Hepatocyte (in vitro differentiated cells): ENCODE results near the gene CEP152. TPM values are rescaled to one million over a fixed set of nuclear protein-coding genes. Genes with fewer than 3 reads are reported as not detected.

ENCODE experiments used
- DNase-seq: peaks from one replicate; pipeline ENCODE4 v3.0.0-alpha.2; 2016; ENCODE audit warnings: low spot score
- H2AFZ ChIP-seq: fragments of 200-600 bp; sonication (generic); 2 replicates; pipeline ENCODE4 v1.6.0; 2016; ENCODE audit warnings: antibody characterized with exemption, mild to moderate bottlenecking
- H3K27ac ChIP-seq: fragments of 200-600 bp; sonication (generic); 2 replicates; pipeline ENCODE4 v1.5.1; 2016; ENCODE audit warnings: mild to moderate bottlenecking
- H3K27me3 ChIP-seq: fragments of 200-600 bp; sonication (generic); 2 replicates; pipeline ENCODE4 v1.6.1; 2016
- H3K36me3 ChIP-seq: fragments of 200-600 bp; sonication (generic); replicated peaks from 2 replicates; pipeline ENCODE4 v1.5.1; 2016; ENCODE audit warnings: low read depth; ENCODE audit not compliant: insufficient read depth
- H3K4me1 ChIP-seq: fragments of 200-600 bp; sonication (generic); 2 replicates; pipeline ENCODE4 v1.5.1; 2016; ENCODE audit warnings: mild to moderate bottlenecking, moderate library complexity; ENCODE audit not compliant: insufficient read depth
- H3K4me2 ChIP-seq: fragments of 200-600 bp; sonication (generic); 2 replicates; pipeline ENCODE4 v1.6.0; 2016
- H3K4me3 ChIP-seq: fragments of 200-600 bp; sonication (generic); 2 replicates; pipeline ENCODE4 v1.5.1; 2016; ENCODE audit warnings: mild to moderate bottlenecking
- H3K79me2 ChIP-seq: fragments of 200-600 bp; sonication (generic); 2 replicates; pipeline ENCODE4 v1.6.0; 2017; ENCODE audit warnings: mild to moderate bottlenecking
- H3K9me2 ChIP-seq: fragments of 200-600 bp; sonication (generic); replicated peaks from 2 replicates; pipeline ENCODE4 v1.6.0; 2017; ENCODE audit warnings: mild to moderate bottlenecking; ENCODE audit not compliant: insufficient read depth
- H3K9me3 ChIP-seq: fragments of 200-600 bp; sonication (generic); 2 replicates; pipeline ENCODE4 v1.5.1; 2016; ENCODE audit warnings: low read depth, mild to moderate bottlenecking
- H4K20me1 ChIP-seq: fragments of 200-600 bp; sonication (generic); 2 replicates; pipeline ENCODE4 v1.6.0; 2016; ENCODE audit warnings: mild to moderate bottlenecking; ENCODE audit not compliant: insufficient read depth, poor library complexity, severe bottlenecking
- EZH2 ChIP-seq: fragments of 200-600 bp; sonication (generic); IDR thresholded peaks from 2 replicates; pipeline ENCODE4 v1.6.1; 2016; ENCODE audit warnings: antibody characterized with exemption, mild to moderate bottlenecking, borderline replicate concordance
- EZH2phosphoT487 ChIP-seq: fragments of 200-600 bp; sonication (generic); IDR thresholded peaks from one replicate; pipeline ENCODE4 v1.6.1; 2018; ENCODE audit warnings: antibody characterized with exemption, mild to moderate bottlenecking, low read depth, moderate library complexity; ENCODE audit not compliant: unreplicated experiment, severe bottlenecking
- WGBS: methylation state at CpG from one replicate; pipeline ENCODE4 v1.1.6; 2016; ENCODE audit warnings: low lambda C conversion rate; ENCODE audit errors: missing lambda C conversion rate; 5-methylcytosine and 5-hydroxymethylcytosine counted together
- polyA plus RNA-seq: library from polyadenylated mRNA; unstranded; fragments of >200 nt; fragmentation: Nextera tagmentation; extraction: Ambion mirVana; gene quantifications from 2 replicates; pipeline ENCODE4 v1.2.1, GENCODE V29; 2016
- total RNA-seq: library from RNA; depleted of rRNA; stranded (reverse); fragments of >200 nt; gene quantifications from 2 replicates; pipeline ENCODE4 v1.2.3, GENCODE V29; 2014
- TF ChIP-seq, protein P1 (sequence below): fragments of 200-600 bp; sonication (generic); IDR thresholded peaks from 2 replicates; pipeline ENCODE4 v1.5.1; 2016; ENCODE audit warnings: antibody characterized with exemption, mild to moderate bottlenecking; ENCODE audit not compliant: poor library complexity

CEP152 gene
- total and polyA plus RNA-seq, 2 experiments from 2014 or later: 4.7 to 6.3 TPM

DNA sequence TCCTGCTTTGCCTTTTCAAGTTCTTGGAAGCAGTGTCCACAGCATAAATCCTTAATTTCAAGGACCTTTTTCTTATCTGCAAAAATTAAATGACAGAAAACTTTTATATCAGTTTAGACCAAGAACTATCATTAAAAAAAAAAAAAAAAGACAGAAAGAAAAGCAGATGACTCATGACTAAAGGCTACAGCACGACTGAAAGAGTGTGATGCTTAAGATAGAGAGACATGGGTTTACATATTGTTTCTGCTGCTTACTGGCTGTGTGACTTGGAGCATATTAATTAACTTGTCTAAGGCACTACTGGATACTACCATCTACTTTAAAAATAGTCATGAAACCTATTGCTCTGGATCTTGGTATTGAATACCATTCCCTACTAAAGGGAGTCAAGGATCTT lies 62.3 kb downstream of the CEP152 start:
- H3K27me3 ChIP-seq: no peaks in the 10 kb centered on the region
- H3K4me2 ChIP-seq: no peak overlapping the region
- TF ChIP-seq EZH2: no peak
- no peaks in the 10 kb centered on the region for H3K36me3 ChIP-seq
- H3K4me1 ChIP-seq: no peaks in the 10 kb centered on the region
- WGBS: 60% methylated on average over 1 of the region's 1 CpG
- H3K9me3 ChIP-seq: no peaks in the 10 kb centered on the region
- H3K27ac ChIP-seq: no peak overlapping the region
- H3K79me2 ChIP-seq: no peaks in the 10 kb centered on the region
- no peak overlapping the region for H2AFZ ChIP-seq
- no peaks in the 10 kb centered on the region for H4K20me1 ChIP-seq
- H3K4me3 ChIP-seq: no peak overlapping the region
- DNase-seq: no peak
- no peaks in the 10 kb centered on the region for H3K9me2 ChIP-seq

- Histone ChIP-seq H3K9me2 (no peaks in the 10 kb centered on the region), H3K4me2 (no peak overlapping the region), H3K36me3 (no peaks in the 10 kb centered on the region), H3K27me3 (no peaks in the 10 kb centered on the region), H3K4me3 (no peak overlapping the region), H4K20me1 (no peaks in the 10 kb centered on the region), H3K9me3 (no peaks in the 10 kb centered on the region), H3K27ac (no peak overlapping the region), H2AFZ (no peak overlapping the region), H3K79me2 (no peaks in the 10 kb centered on the region), H3K4me1 (no peaks in the 10 kb centered on the region)
- no peak for DNase-seq
- 100% methylated on average over 1 of the region's 1 CpG for WGBS
- no peak for TF ChIP-seq EZH2phosphoT487
- TF ChIP-seq, protein P1, sequence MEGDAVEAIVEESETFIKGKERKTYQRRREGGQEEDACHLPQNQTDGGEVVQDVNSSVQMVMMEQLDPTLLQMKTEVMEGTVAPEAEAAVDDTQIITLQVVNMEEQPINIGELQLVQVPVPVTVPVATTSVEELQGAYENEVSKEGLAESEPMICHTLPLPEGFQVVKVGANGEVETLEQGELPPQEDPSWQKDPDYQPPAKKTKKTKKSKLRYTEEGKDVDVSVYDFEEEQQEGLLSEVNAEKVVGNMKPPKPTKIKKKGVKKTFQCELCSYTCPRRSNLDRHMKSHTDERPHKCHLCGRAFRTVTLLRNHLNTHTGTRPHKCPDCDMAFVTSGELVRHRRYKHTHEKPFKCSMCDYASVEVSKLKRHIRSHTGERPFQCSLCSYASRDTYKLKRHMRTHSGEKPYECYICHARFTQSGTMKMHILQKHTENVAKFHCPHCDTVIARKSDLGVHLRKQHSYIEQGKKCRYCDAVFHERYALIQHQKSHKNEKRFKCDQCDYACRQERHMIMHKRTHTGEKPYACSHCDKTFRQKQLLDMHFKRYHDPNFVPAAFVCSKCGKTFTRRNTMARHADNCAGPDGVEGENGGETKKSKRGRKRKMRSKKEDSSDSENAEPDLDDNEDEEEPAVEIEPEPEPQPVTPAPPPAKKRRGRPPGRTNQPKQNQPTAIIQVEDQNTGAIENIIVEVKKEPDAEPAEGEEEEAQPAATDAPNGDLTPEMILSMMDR: no peak
- TF ChIP-seq EZH2: no peak
These were observed 77.3 kb downstream of the CEP152 start for GRCh38 chr15:48733615-48734014.

DNA sequence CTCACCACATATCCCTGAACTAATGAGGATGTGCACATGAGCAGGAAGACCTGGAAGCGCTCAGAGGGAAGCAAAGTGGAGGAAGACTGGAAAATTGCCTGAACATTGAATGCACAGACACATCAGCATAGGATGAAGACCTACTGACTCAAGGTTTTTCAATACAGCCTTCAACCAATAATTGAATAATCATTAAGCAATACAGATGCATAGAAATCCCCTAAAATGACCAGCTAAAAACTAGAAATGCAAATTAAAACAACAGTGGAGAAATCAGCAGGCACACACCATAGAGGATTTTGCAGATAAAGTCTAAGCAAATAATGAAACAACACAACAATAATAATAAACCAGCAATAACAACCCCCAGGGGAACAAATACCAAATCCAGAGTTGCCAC lies 80.4 kb downstream of the CEP152 start:
- 97% methylated on average over 1 of the region's 1 CpG for WGBS
- no peak for TF ChIP-seq EZH2phosphoT487
- TF ChIP-seq, protein P1: no peak
- no peak for TF ChIP-seq EZH2

GRCh38 chr15:48723969-48724368 lies 86.9 kb downstream of the CEP152 start:
- no peaks in the 10 kb centered on the region for H3K79me2 ChIP-seq
- no peaks in the 10 kb centered on the region for H3K9me3 ChIP-seq
- H2AFZ ChIP-seq: no peak overlapping the region
- no peaks in the 10 kb centered on the region for H3K27me3 ChIP-seq
- no peak for TF ChIP-seq EZH2phosphoT487
- TF ChIP-seq, protein P1: no peak
- TF ChIP-seq EZH2: no peak
- no peaks in the 10 kb centered on the region for H3K36me3 ChIP-seq
- H3K9me2 ChIP-seq: no peaks in the 10 kb centered on the region
- DNase-seq: no peak
- no peak overlapping the region for H3K4me3 ChIP-seq
- no peak overlapping the region for H3K4me2 ChIP-seq
- no peak overlapping the region for H3K27ac ChIP-seq
- 95% methylated on average over 2 of the region's 2 CpGs for WGBS
- H4K20me1 ChIP-seq: no peaks in the 10 kb centered on the region
- H3K4me1 ChIP-seq: peaks cover 4% of the 10 kb centered on the region

More for the DNA sequence above, 80.4 kb downstream of the CEP152 start:
- Histone ChIP-seq H2AFZ (no peak overlapping the region), H4K20me1 (no peaks in the 10 kb centered on the region), H3K9me2 (no peaks in the 10 kb centered on the region), H3K9me3 (no peaks in the 10 kb centered on the region), H3K4me1 (no peaks in the 10 kb centered on the region), H3K27me3 (no peaks in the 10 kb centered on the region), H3K36me3 (no peaks in the 10 kb centered on the region), H3K4me3 (no peak overlapping the region), H3K4me2 (no peak overlapping the region), H3K79me2 (no peaks in the 10 kb centered on the region), H3K27ac (no peak overlapping the region)
- no peak for DNase-seq
